ENCODE results near the gene BBS4. TPM values are rescaled to one million over a fixed set of nuclear protein-coding genes. Genes with fewer than 3 reads are reported as not detected.

The BBS4 gene
- total RNA-seq, 1 experiment from 2014 or later: 34.5 TPM

DNA sequence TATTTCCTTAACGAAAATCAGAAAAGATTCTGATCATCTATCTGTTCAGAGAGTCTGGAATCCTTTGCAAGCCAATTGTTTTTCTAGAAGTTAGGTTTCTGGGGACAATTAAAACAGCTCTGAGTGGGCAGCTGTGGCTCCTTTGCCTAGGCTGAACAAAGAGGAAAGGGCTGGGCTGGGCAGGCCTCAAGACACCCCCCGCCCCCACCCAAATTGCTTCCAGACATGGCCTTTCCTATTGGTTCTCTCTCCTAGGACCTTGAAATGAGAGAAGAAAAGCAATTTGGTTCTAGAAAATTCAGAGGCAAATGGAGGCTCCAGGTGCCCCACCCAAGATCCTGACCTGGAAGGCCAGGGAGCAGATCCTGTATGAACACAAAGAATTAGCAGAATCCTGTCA, 99.8 kb downstream of the BBS4 start:
- DNase-seq (ENCODE audit: low spot score): no peak
- in situ Hi-C loops (cut with HindIII; ENCODE audit: low sequenced_read_pairs): no loop called here

DNA sequence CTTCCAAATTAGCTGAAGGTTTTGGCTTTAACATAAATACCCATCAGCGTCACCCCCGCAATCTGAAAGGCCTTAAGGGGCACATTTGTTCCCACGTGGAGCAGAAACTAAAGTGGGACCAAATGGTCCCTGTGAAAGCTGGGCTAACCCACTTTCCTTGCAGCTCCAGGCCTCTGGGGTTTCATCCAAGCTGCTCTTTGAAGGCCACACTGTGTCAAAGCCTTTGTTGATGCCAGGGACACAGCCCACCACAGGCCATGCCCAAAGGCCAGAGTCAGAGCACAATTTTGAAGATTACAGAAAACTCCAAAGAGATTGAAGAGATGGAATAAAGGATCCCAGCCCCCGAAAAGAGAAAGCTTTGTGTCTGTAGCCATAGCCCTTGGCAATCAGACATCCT, 100.2 kb downstream of the BBS4 start:
- in situ Hi-C loops (cut with HindIII; ENCODE audit: low sequenced_read_pairs): no loop called here
- no peak for DNase-seq (ENCODE audit: low spot score)

GRCh38 chr15:72786676-72787345, 100.8 kb downstream of the BBS4 start:
- no peak for DNase-seq (ENCODE audit: low spot score)
- in situ Hi-C loops (cut with HindIII; ENCODE audit: low sequenced_read_pairs): no loop called here

- in situ Hi-C loops (cut with HindIII; ENCODE audit: low sequenced_read_pairs): no loop called here
Measured at GRCh38 chr15:72787526-72787925, 101.5 kb downstream of the BBS4 start.

More at GRCh38 chr15:72787526-72787925, 101.5 kb downstream of the BBS4 start:
- DNase-seq (ENCODE audit: low spot score): no peak

Other genes with a start within 250 kb of the BBS4 start
- 42.0 and 49.6 TPM in 2 replicates for gene ARIH1, start 211.9 kb upstream of the BBS4 start, total RNA-seq (2014; rRNA removed; shearing (Covaris generic))
- gene GOLGA6B, start 31.5 kb upstream of the BBS4 start, total RNA-seq (2014; rRNA removed; shearing (Covaris generic)): not detected in 2 replicates
- gene HIGD2B, start within 50 bp of the BBS4 start, total RNA-seq (2014; rRNA removed; shearing (Covaris generic)): not detected in 2 replicates
- 61.4 and 71.7 TPM in 2 replicates for gene ADPGK, start 97.6 kb downstream of the BBS4 start, total RNA-seq (2014; rRNA removed; shearing (Covaris generic))